Cortex of kidney (tissue), 1 donor: ENCODE data around the gene GALE.
"Not testable (repeated sequence)": the region's sequence is repeated elsewhere in the genome, so short reads cannot be mapped to it uniquely, and the experiment has no call there.

ENCODE experiments used
- DNase-seq: peaks from one replicate; lab custom pipeline; 2025; lab: John Stamatoyannopoulos, UW

GALE gene

GRCh38 chr1:23800400-23801337 is at the start of gene GALE:
Gene GALE (minus strand): TSS chr1:23800754. CDS start chr1:23799007, 1,747 bp downstream.
- peak; percentile 49 for DNase-seq

DNA sequence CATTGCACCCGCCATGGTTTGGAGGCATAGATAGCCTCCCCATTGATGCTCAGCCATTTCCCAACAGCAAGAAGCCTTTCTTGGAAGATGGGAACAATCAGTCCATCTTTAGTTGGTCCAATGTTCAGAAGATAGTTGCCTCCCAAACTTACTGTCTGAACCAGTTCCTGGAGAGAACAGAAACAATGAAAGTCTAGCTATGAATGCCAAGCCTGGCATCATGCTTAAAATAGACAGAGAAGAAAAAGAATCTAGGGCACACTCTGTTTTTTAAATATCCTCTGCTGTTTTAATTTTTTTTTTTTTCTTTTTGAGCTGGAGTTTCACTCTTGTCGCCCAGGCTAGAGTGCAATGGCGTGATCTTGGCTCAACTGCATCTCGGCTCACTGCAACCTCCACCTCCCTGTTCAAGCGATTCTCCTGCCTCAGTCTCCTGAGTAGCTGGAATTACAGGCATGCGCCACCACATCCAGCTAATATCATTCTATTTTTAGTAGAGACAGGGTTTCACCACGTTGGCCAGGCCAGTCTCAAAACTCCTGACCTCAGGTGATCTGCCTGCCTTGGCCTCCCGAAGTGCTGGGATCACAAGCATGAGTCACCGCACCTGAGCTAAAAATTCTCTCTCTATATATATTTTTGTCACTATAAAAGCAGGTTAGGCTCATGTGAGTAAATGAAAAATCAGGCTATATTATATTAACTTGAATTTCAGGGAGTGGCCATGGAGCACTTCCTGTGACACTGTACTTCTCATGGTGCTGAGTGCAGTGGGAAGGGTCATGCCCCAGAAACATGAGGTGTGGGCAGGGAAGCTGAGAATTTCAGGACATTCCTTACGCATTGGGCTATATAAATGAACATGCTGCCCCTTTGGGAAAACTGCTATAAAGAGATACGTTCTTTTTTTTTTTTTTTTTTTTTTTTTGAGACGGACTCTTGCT is 48.4 kb upstream of the GALE start:
- DNase-seq, result no peak

DNA sequence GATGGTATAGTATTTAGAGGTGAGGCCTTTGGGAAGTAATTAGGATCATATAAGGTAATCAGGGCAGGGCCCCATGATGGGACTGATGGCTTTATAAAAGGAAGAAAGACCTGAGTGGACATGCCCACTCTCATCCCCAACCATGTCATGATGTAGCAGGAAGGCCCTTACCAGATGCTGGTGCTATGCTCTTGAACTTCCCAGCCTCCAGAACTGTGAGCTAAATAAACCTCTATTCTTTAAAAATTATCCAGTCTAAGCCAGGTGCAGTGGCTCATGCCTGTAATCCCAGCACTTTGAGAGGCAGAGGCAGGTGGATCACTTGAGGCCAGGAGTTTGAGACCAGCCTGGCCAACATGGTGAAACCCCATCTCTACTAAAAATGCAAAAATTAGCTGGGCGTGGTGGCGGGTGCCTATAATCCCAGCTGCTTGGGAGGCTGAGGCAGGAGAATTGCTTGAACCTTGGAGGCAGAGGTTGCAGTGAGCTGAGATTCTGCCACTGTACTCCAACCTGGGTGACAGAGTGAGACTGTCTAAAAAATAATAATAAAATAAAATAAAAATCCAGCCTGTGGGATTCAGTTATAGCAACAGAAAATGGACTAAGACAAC is 47.0 kb upstream of the GALE start:
- not testable (repeated sequence) for DNase-seq

DNA sequence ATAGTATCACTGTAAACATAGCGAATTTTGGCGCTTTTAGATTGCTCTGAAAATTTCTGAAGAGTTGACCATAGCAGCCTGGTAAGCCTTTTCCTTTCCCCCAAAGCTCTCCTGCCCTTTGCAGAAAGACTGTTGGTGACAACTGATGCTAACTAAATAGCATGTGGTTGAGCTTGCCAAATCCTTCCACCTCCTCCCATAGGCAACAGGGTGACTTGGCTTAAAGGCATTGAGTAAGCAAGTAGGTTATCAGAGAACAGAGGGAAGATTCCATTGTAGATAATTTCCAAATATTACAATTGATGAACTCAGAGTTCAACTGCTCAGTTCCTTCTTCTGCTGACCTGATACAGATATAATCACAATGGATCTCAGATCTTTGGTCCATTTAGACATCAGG is 44.6 kb upstream of the GALE start:
- no peak for DNase-seq

DNA sequence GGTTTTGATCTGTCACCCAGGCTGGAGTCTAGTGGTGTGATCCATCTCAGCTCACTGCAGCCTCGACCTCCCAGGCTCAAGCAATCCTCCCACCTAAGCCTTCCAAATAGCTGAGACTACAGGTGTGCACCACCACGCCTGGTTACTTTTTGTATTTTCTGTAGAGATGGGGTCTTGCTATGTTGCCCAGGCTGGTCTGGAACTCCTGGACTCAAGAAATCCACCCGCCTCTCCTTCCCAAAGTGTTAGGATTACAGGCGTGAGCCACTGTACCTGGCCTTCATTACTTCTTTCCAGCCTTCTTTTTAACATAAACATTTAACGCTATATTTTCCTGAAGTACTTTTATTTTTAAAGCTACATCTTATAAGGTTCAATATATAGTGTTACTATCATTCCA is 43.1 kb upstream of the GALE start:
- no peak for DNase-seq

GRCh38 chr1:23838401-23838866 is 37.9 kb upstream of the GALE start:
- DNase-seq, result no peak

DNA sequence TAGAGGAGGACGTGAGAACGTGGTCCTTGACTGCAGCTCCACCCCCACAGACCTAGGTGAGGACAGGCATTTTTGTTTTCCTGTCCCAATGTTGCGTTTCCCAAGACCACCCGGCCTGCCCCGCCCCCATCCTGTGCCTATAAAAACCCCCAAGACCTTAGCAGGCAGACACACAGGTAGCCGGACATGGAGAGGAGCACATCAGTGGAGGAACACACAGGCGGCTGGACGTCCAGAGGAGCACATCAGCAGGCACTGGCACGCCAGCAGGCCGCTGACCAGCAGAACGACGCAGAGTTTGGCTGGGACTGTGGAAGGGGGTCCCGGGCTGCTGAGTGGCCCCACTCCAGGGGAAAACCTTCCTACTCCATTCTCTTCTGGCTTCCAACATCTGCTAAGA is 37.4 kb upstream of the GALE start:
- DNase-seq, result no peak

DNA sequence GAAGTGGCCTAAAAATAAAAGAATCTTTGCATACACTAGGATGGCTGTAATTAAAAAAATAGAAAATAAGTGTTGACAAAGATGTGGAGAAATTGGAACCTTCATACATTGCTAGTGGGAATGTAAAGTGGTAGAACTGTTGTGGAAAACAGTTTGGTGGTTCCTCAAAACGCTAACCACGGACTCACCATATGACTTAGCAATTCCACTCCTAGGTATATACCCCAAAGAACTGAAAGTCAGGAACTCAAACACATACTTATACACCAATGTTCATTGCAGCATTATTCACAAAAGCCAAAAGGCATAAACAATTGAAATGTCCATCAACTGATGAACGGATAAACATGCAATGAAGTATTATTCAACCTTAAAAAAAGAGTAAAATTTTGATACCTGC is 35.5 kb upstream of the GALE start:
- no peak for DNase-seq

DNA sequence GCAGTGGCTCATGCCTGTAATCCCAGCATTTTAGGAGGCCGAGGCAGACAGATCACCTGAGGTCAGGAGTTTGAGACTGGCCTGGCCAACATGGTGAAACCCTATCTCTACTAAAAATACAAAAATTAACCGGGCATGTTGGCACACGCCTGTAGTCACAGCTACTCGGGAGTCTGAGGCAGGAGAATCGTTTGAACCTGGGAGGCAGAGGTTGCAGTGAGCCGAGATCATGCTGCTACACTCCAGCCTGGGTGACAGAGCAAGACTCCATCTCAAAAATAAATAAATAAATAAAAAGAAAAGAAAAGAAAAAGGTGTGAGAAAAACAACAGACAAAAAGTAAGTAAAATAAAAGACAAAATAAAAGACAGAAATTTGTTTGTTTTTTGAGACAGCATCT is 33.6 kb upstream of the GALE start:
- not testable (repeated sequence) for DNase-seq

GRCh38 chr1:23827717-23828116 is 27.2 kb upstream of the GALE start:
- no peak for DNase-seq

- DNase-seq, result not testable (repeated sequence)
These were observed 26.0 kb upstream of the GALE start for GRCh38 chr1:23826590-23826989.

- no peak for DNase-seq
These were observed 25.4 kb upstream of the GALE start for GRCh38 chr1:23825762-23826522.

DNA sequence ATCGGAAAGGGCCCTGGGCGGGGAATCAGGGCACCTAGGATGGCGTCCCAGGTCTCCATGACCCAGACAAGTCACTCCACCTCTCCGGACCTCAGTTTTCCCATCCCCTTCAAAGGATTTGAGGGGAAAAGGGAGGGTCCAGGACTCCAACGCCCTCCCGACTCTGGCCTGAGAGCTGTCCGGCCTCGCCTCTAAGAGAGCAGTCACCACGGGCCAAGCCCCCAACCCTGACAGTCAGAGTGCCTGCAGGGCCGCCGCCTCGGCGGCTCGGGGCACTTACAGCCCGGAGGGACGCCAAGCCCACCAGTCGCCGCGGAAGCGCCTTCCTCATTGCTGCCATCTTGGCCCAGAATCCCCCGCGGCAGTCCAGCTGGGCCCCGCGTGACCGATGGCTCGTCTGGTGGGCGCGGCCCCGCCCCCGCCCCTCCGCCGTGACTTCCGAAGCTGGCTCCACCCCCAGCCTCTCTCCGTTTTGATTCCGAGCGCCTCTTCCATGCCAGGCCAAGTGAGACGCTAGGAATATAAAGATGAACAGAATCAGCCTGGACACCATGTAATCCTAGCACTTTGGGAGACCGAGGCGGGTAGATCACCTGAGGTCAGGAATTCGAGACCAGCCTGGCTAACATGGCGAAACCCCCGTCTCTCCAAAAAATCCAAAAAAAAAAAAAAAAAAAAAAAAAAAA is 24.7 kb upstream of the GALE start, which contains the start of gene HMGCL:
Gene HMGCL (minus strand): TSS at position 354 of the 686 bp plus-strand sequence. CDS start 14 bp downstream, at position 340.
- peak; percentile 84 for DNase-seq

GRCh38 chr1:23824711-23825075 is 24.1 kb upstream of the GALE start:
- no peak for DNase-seq

GRCh38 chr1:23823767-23824166 is 23.2 kb upstream of the GALE start:
- no peak for DNase-seq

- no peak for DNase-seq
These were observed 17.1 kb upstream of the GALE start for GRCh38 chr1:23817633-23818032.

GRCh38 chr1:23816906-23817305 is 16.4 kb upstream of the GALE start:
- no peak for DNase-seq

DNA sequence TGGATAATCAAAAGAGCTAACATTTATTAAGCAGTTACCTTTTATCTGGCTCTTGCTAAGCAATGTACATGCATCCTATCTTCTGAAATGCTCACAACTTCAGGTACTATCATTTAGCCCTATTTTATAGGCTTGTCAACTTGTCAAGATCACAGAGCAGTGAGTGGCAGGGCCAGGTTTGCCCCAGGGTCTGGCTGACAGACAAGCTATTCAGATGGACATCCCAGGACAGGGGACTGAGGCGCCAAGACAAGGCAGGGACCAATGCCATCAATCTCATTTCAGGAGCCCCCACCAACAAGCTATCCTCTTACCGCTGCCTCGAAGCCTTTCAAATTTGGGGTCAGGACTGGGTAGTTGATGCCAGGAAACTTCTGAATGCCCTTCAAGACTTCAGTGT is 15.8 kb upstream of the GALE start:
- DNase-seq, result no peak

GRCh38 chr1:23814016-23814415 is 13.5 kb upstream of the GALE start:
- no peak for DNase-seq

GRCh38 chr1:23810818-23811540 is 10.4 kb upstream of the GALE start:
- DNase-seq, result no peak
